NCI-H2196 (cell line): ENCODE measurements around the gene FBN2.
"Not testable (repeated sequence)": the region's sequence is repeated elsewhere in the genome, so short reads cannot be mapped to it uniquely, and the experiment has no call there.

Source experiments
- DNase-seq: peaks from one replicate; lab custom pipeline; 2025; ENCODE audit not compliant: unreplicated experiment; lab: John Stamatoyannopoulos, UW

The FBN2 gene

GRCh38 chr5:128535251-128535650, 2.8 kb downstream of the FBN2 start:
- DNase-seq: no peak

GRCh38 chr5:128534726-128535125, 3.3 kb downstream of the FBN2 start:
- DNase-seq: no peak

GRCh38 chr5:128532776-128533175, 5.3 kb downstream of the FBN2 start:
- DNase-seq: no peak

- no peak for DNase-seq
These were observed 5.9 kb downstream of the FBN2 start for GRCh38 chr5:128532127-128532526.

DNA sequence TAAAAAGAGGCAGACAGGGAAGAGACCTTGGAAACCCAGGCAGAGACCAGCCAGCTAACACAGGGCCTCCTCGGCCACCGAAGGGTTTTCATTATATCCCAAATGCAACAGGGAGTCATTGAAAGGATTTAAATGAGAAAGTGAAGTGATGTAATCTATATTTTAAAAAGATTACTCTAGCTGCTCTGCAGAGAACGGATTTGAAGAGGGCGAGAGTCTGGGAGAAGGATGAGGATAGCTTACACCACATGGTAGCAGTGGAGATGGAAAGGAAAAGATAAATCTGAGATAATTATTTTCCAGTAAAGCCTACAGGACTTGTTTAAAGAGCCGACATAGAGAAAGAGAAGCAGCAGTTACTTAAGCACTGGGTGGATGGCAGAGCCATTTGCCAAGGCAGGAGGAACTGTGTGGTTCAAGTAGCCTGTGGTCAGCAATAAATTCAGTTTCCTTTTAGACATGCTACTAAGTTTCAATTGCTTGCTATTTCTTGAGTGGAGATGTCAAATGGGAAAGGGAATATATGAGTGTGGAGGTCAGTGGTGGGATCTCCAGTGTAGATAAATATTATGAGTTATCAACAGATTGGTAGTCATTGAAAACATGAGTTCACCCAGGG, 9.3 kb downstream of the FBN2 start:
- DNase-seq: no peak

GRCh38 chr5:128528126-128528525, 9.9 kb downstream of the FBN2 start:
- no peak for DNase-seq

DNA sequence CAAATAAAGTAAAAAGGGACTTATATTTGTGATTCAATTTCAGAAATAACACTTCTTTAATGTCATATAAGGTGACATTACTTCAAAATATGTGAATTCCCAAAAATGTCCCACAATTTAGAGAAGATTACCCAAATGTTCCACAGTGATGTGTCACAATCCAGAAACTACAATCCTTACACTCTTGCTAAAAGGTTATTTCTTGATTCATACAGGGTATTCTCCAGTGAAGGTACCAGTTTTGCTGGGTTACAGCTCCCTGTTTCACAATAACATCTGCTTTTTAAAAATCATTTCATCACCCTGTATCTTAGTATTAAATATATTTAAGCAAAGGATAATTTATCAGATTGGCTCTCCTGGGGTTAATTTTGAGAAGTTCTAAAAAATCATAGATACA, 11.0 kb downstream of the FBN2 start:
- DNase-seq: no peak

DNA sequence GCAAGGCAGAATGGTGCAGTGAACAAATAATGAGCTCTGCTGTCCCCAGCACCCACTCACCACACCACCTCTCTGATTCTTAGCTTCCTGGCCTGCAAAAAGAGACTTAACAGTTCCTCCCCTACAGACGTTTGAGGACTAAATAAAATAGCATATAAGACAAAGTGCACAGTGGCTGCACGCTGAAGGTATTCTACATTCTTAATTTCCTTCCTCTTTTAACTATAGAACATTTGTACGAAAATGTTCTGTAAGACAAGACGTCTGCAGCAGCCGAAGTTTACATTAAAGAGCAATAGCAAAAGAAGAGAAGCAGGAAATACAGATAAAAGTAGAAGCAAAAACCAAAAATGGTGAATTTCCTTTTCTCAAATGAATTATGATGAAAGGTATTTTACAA, 15.7 kb downstream of the FBN2 start:
- DNase-seq: no peak

GRCh38 chr5:128519827-128520226, 18.2 kb downstream of the FBN2 start:
- DNase-seq: no peak

GRCh38 chr5:128516978-128517377, 21.1 kb downstream of the FBN2 start:
- DNase-seq: no peak

DNA sequence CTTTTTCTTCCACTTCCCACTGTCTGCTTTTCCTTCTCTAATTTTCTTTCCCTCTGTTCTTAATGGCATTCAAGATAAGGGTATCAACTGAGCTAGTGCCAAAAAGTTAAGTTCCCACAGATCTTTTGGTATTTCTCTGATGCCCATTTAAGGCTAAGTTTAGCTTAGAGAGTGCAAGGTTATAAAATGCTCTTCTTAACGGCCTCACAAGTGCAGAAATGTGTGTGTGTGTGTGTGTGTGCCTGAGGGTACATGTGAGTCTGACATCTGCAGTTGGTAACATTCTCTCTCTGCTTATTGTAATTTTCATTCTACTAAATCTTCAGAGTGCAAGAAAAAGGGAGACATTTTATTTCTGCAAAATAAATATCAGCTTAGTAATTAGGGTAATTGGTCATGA, 24.2 kb downstream of the FBN2 start:
- DNase-seq: no peak

- no peak for DNase-seq
These were observed 25.2 kb downstream of the FBN2 start for GRCh38 chr5:128512894-128513293.

DNA sequence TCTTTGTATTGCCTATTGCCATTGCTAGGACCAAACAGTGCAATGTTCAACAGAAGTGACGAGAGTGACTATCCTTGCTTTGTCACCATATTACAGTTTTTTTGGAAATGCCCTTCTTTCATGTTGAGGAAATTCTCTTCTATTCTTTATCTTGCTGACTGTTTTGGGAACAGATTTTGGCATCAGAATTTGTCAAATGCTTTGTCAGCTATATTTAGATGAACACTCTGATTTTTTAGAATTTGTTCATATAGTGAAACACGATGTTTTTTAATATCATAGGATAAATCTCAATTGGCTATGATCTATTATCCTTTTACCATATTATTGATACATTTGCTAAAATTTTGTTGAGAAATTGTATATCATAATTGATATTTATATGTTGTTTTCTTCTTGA, 31.4 kb downstream of the FBN2 start:
- DNase-seq: no peak

GRCh38 chr5:128503727-128504126, 34.3 kb downstream of the FBN2 start:
- not testable (repeated sequence) for DNase-seq

- DNase-seq: peak; percentile 1
These were observed 39.1 kb downstream of the FBN2 start for GRCh38 chr5:128498844-128499455.

DNA sequence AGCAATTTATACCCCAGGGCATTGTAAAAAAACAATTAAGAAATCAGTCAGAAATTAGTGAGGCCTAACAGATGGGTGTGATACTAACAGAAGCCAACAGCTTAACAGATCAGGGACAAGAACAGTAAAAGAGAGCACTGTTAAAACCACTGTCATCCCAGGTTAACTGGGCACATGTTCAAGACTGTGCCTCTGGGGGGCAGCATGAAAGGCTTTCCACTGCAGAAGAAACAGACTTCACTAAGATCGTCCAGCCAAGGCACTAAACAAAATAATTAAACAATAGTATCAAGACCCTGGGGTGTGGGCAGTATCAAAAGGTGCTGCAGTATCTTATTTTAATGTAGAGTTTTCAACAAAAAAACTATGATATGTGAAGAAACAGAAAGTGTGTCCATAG, 43.5 kb downstream of the FBN2 start:
- no peak for DNase-seq

GRCh38 chr5:128493657-128494329, 44.3 kb downstream of the FBN2 start:
- no peak for DNase-seq

DNA sequence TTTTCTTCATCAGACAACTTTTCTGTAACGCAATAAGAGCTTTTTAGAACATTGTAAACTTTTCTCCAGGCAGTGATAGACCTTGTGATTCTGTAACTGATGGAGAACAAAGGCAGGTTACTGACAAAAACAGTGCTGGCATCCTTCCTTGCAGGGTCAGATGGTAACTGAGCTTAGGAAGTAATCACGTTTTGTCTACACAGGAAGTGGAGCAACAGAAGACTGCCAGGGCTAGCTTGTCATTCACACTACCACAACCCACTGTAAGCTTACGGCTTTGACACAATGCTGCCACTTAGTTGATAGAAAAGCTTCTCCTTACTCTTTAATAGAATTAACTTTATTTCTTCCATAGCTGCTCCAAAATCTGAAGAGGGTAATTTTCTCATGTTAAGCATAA, 46.8 kb downstream of the FBN2 start:
- DNase-seq: no peak

DNA sequence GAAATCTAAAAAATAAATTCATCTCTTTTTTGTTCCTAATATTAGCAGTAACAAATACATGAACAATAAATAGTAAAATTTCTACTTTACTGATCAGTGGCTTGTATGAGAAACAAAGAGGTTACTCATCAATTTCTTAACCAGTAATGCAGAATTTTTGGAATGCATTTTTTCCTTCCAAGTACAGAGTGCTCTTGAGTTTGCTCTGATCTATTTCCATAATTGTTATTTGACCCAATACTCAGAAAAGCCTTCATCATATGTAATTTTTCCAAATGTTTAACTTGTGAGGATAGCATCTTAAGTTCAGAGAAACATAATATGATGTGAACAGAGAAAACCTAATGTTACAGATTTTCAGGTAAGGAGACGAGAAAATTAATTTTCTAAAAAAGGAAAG, 47.3 kb downstream of the FBN2 start:
- no peak for DNase-seq

- DNase-seq: no peak
These were observed 51.0 kb downstream of the FBN2 start for GRCh38 chr5:128487041-128487440.

DNA sequence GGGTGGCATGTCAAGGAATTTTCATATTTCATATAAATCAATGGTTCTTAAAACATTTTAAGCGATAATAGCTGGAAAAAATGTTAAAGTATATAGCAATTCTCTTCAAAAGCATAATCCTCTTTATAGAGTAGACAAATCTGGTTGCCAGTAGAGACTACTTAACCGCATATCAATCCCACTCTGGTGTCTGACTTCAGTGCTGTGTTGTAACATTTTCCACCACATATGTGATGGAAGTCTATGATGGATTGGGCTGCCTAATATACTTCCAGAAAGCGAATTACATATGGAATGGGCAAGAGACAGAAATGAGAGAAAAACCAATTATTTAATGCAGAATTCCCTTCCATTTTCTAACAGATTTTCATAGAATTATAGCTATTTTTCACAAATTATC, 54.3 kb downstream of the FBN2 start:
- DNase-seq: no peak

DNA sequence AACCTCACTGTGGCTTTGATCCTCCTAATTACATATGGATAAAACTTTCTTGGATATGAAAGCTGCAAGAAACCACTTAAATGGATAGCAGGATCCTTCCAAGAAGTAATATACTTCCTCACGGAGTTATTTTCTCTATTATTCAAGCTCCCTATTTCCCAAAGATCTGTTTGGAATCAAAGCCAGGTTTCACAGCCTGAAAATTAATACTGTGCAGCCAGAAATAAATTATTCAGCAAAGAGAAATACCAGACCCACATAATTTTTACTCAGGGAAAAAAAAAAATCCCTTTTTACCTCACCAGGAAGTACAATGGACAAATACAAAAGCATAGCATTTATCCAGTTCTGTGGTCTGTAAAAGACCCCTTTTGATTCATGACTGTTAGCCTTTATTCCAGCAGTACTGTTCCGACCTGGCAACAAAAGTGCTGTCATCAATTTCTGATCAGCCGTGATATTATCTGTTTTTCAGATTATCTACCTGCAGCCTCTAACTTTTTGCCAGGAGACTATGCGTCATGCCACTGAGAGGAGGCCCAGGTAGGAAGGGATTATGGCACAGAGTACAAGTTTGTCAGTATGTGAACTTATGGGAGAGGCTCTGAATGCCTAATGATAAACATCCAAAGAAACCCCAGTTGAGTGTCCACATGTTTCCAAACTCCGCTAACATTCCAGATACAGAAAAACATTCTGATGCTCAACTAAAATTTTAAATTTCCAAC, 57.0 kb downstream of the FBN2 start:
- no peak for DNase-seq
